ENCODE results near the gene SHROOM3. TPM values are rescaled to one million over a fixed set of nuclear protein-coding genes. Genes with fewer than 3 reads are reported as not detected.

The SHROOM3 gene
- total and polyA plus RNA-seq, 2 experiments from 2014 or later: 11.3 to 73.5 TPM

DNA sequence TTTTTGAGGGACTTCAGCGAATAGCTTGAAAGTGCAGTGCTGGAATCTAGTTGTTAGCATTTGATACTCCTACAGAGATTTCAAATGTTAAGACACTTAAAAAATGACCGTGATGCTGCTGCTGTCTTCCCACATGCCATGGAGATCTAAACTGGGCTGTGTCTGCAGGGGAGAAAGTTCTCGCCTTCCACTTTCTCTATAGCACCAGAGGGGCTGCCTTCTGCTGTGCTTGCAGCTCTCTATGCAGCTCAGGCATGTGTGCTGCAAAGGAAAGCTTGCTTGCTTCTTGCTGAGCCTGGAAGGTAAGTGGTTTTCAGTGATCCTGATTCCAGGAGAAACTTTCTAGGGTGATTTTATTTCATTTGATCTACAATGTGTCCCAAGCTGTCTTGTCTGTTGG, 325.2 kb downstream of the SHROOM3 start:
- Histone ChIP-seq H3K4me1 (ENCODE audit: insufficient read depth) (no peaks in the 10 kb centered on the region), H3K4me2 (no peak overlapping the region), H3K4me3 (no peak overlapping the region), H4K20me1 (replicated peaks; ENCODE audit: insufficient read depth) (no peaks in the 10 kb centered on the region), H3K79me2 (replicated peaks; ENCODE audit: insufficient read depth) (no peaks in the 10 kb centered on the region), H2AFZ (no peak overlapping the region), H3K36me3 (ENCODE audit: insufficient read depth) (peaks cover 35% of the 10 kb centered on the region), H3K27ac (ENCODE audit: low read depth) (no peak overlapping the region), H3K27me3 (ENCODE audit: insufficient read depth) (no peaks in the 10 kb centered on the region), H3K9me2 (ENCODE audit: insufficient read depth) (no peaks in the 10 kb centered on the region), H3F3A (replicated peaks; ENCODE audit: low read depth) (0 out of 2 replicates have a peak, but pooled peaks cover 5% of the 10 kb centered on the region)
- Mint-ChIP-seq H3K27me3 (ENCODE audit: insufficient read depth, low read depth, poor library complexity) (peaks cover 3% of the 10 kb centered on the region), H3K36me3 (ENCODE audit: low read depth) (peaks cover 52% of the 10 kb centered on the region), H3K4me3 (no peak overlapping the region), H3K4me1 (peaks cover 11% of the 10 kb centered on the region), H3K9me3 (no peaks in the 10 kb centered on the region), H3K27ac (peak overlapping the region; percentile 39; the same call in 1 of the 2 replicates)
- no peak for ATAC-seq
- DNase-seq (ENCODE audit: low spot score): no peak
- TF ChIP-seq ZNF331 (CRISPR knock-in tag; IDR thresholded peaks at IDR 0.05; ENCODE audit: low read depth): no peak
- TF ChIP-seq, protein P1, sequence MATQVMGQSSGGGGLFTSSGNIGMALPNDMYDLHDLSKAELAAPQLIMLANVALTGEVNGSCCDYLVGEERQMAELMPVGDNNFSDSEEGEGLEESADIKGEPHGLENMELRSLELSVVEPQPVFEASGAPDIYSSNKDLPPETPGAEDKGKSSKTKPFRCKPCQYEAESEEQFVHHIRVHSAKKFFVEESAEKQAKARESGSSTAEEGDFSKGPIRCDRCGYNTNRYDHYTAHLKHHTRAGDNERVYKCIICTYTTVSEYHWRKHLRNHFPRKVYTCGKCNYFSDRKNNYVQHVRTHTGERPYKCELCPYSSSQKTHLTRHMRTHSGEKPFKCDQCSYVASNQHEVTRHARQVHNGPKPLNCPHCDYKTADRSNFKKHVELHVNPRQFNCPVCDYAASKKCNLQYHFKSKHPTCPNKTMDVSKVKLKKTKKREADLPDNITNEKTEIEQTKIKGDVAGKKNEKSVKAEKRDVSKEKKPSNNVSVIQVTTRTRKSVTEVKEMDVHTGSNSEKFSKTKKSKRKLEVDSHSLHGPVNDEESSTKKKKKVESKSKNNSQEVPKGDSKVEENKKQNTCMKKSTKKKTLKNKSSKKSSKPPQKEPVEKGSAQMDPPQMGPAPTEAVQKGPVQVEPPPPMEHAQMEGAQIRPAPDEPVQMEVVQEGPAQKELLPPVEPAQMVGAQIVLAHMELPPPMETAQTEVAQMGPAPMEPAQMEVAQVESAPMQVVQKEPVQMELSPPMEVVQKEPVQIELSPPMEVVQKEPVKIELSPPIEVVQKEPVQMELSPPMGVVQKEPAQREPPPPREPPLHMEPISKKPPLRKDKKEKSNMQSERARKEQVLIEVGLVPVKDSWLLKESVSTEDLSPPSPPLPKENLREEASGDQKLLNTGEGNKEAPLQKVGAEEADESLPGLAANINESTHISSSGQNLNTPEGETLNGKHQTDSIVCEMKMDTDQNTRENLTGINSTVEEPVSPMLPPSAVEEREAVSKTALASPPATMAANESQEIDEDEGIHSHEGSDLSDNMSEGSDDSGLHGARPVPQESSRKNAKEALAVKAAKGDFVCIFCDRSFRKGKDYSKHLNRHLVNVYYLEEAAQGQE (IDR thresholded peaks at IDR 0.05; ENCODE audit: unreplicated experiment): no peak
- TF ChIP-seq, protein P2, sequence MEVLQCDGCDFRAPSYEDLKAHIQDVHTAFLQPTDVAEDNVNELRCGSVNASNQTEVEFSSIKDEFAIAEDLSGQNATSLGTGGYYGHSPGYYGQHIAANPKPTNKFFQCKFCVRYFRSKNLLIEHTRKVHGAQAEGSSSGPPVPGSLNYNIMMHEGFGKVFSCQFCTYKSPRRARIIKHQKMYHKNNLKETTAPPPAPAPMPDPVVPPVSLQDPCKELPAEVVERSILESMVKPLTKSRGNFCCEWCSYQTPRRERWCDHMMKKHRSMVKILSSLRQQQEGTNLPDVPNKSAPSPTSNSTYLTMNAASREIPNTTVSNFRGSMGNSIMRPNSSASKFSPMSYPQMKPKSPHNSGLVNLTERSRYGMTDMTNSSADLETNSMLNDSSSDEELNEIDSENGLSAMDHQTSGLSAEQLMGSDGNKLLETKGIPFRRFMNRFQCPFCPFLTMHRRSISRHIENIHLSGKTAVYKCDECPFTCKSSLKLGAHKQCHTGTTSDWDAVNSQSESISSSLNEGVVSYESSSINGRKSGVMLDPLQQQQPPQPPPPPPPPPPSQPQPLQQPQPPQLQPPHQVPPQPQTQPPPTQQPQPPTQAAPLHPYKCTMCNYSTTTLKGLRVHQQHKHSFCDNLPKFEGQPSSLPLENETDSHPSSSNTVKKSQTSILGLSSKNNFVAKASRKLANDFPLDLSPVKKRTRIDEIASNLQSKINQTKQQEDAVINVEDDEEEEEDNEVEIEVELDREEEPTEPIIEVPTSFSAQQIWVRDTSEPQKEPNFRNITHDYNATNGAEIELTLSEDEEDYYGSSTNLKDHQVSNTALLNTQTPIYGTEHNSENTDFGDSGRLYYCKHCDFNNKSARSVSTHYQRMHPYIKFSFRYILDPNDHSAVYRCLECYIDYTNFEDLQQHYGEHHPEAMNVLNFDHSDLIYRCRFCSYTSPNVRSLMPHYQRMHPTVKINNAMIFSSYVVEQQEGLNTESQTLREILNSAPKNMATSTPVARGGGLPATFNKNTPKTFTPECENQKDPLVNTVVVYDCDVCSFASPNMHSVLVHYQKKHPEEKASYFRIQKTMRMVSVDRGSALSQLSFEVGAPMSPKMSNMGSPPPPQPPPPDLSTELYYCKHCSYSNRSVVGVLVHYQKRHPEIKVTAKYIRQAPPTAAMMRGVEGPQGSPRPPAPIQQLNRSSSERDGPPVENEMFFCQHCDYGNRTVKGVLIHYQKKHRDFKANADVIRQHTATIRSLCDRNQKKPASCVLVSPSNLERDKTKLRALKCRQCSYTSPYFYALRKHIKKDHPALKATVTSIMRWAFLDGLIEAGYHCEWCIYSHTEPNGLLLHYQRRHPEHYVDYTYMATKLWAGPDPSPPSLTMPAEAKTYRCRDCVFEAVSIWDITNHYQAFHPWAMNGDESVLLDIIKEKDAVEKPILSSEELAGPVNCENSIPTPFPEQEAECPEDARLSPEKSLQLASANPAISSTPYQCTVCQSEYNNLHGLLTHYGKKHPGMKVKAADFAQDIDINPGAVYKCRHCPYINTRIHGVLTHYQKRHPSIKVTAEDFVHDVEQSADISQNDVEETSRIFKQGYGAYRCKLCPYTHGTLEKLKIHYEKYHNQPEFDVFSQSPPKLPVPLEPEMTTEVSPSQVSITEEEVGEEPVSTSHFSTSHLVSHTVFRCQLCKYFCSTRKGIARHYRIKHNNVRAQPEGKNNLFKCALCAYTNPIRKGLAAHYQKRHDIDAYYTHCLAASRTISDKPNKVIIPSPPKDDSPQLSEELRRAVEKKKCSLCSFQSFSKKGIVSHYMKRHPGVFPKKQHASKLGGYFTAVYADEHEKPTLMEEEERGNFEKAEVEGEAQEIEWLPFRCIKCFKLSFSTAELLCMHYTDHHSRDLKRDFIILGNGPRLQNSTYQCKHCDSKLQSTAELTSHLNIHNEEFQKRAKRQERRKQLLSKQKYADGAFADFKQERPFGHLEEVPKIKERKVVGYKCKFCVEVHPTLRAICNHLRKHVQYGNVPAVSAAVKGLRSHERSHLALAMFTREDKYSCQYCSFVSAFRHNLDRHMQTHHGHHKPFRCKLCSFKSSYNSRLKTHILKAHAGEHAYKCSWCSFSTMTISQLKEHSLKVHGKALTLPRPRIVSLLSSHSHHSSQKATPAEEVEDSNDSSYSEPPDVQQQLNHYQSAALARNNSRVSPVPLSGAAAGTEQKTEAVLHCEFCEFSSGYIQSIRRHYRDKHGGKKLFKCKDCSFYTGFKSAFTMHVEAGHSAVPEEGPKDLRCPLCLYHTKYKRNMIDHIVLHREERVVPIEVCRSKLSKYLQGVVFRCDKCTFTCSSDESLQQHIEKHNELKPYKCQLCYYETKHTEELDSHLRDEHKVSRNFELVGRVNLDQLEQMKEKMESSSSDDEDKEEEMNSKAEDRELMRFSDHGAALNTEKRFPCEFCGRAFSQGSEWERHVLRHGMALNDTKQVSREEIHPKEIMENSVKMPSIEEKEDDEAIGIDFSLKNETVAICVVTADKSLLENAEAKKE (CRISPR knock-in tag; IDR thresholded peaks at IDR 0.05): no peak
- no peak for TF ChIP-seq STAT1 (IDR thresholded peaks at IDR 0.05; ENCODE audit: unreplicated experiment)
- TF ChIP-seq EZH2phosphoT487 (IDR thresholded peaks at IDR 0.05; ENCODE audit: unreplicated experiment): no peak
- TF ChIP-seq POLR2AphosphoS5 (IDR thresholded peaks at IDR 0.05; ENCODE audit: low read depth): no peak
- no peak for TF ChIP-seq EZH2 (IDR thresholded peaks at IDR 0.05; ENCODE audit: low read depth, unreplicated experiment)
- no peak for TF ChIP-seq CREB1 (CRISPR knock-in tag; IDR thresholded peaks at IDR 0.05; ENCODE audit: low read depth)
- no peak for TF ChIP-seq NANOG (IDR thresholded peaks at IDR 0.05; ENCODE audit: borderline replicate concordance)

All from GM23338 (cell line).